Ovary (tissue), 9 donors: Measurements from ENCODE around the gene COMTD1. TPM values are rescaled to one million over a fixed set of nuclear protein-coding genes. Genes with fewer than 3 reads are reported as not detected.
A peak's percentile ranks its signal among the peaks of the same experiment; 100 is the strongest.

ENCODE experiments used
- DNase-seq, 5 donors: peaks; one replicate each; pipeline ENCODE4 v3.0.0-alpha.2; 2019 to 2020
- H3K27ac ChIP-seq, 2 donors: fragments of 200-600 bp; one replicate each; pipeline versions ENCODE4 v1.5.1 to v1.8.0; 2019 to 2022
- H3K27me3 ChIP-seq: fragments of 200-600 bp; one replicate; pipeline ENCODE4 v1.8.0; 2022
- H3K36me3 ChIP-seq: fragments of 200-600 bp; sonication (generic); one replicate; pipeline ENCODE4 v1.5.1; 2019
- H3K4me1 ChIP-seq: one replicate; pipeline ENCODE4 v1.8.1; 2013; ENCODE audit warnings: mild to moderate bottlenecking, moderate library complexity; ENCODE audit not compliant: insufficient read depth
- H3K4me3 ChIP-seq: fragments of 200-600 bp; sonication (generic); one replicate; pipeline ENCODE4 v1.5.1; 2017
- H3K9me3 ChIP-seq, 2 donors: fragments of 200-600 bp in 1 of 2; sonication (generic) in 1 of 2; one replicate each; pipeline versions ENCODE4 v1.5.1 to v1.8.1; 2013 to 2019; ENCODE audit warnings: mild to moderate bottlenecking in 1 of 2, moderate library complexity in 1 of 2
- CTCF ChIP-seq, 3 donors: fragments of 450-650 bp in 2 of 3; fragments of 200-600 bp in 1 of 3; IDR thresholded peaks; one replicate each; pipeline versions ENCODE4 v1.5.1 to v1.8.0; 2016 to 2022; ENCODE audit warnings: antibody characterized with exemption in 3 of 3, mild to moderate bottlenecking in 1 of 3
- EP300 ChIP-seq: sonication (generic); formaldehyde crosslinking; IDR thresholded peaks from one replicate; pipeline ENCODE4 v1.6.1; 2017; ENCODE audit warnings: antibody characterized with exemption
- POLR2A ChIP-seq: fragments of 450-650 bp; IDR thresholded peaks from one replicate; pipeline ENCODE4 v1.6.1; 2017; ENCODE audit warnings: antibody characterized with exemption, mild to moderate bottlenecking, moderate library complexity
- WGBS, 3 donors: extraction: QIAGEN DNeasy Blood & Tissue Kit in 1 of 3; methylation state at CpG; one replicate each; pipeline versions ENCODE4 v1.1.5 to v1.1.7; 2013 to 2017; 5-methylcytosine and 5-hydroxymethylcytosine counted together
- intact Hi-C, 4 donors: fragments of 100-400 bp; cut with DNase I; formaldehyde crosslinking; loops; one replicate each; pipeline versions ENCODE4 v1.11.0 to v1.15.1; 2022 to 2023
- polyA plus RNA-seq, 2 donors: library from polyadenylated mRNA; stranded (reverse); fragments of 200-250 nt in 1 of 2; fragments of 350-450 nt in 1 of 2; fragmentation: Illumina TruSeq in 1 of 2; extraction: RNeasy Lipid Tissue Mini Kit (QIAGEN cat#74804) in 1 of 2; gene quantifications; one replicate each; pipeline ENCODE4 v1.2.3, GENCODE V29; 2013 to 2014
- total RNA-seq, 7 donors: library from RNA; depleted of rRNA in 2 of 7; stranded (reverse); fragments of >200 nt in 2 of 7; fragmentation: NEBNext Ultra II Directional in 3 of 7; extraction: Animal tissue kit (Norgen Biotek cat#: 25700) in 3 of 7; gene quantifications; one replicate each; pipeline versions ENCODE4 v1.1.0 to v1.2.4, GENCODE V29; 2016 to 2023
- donor health status: DM: no; HTN: no; CAD: no; lungs with moderate emphysema.
- donor health status: DM: no; HTN: no; CAD: no.
- donor health status: Bipolar disorder and iron deficiency.
- donor health status: DM: yes; HTN: yes; CAD: no.
- donor health status: DM: no; HTN: no; CAD: no.
- donor health status: DM: yes; HTN: yes; CAD: no.

The COMTD1 gene
- total and polyA plus RNA-seq, 9 donors = 14.2 to 37.3 (median 18.2) TPM; not detected in 1

DNA sequence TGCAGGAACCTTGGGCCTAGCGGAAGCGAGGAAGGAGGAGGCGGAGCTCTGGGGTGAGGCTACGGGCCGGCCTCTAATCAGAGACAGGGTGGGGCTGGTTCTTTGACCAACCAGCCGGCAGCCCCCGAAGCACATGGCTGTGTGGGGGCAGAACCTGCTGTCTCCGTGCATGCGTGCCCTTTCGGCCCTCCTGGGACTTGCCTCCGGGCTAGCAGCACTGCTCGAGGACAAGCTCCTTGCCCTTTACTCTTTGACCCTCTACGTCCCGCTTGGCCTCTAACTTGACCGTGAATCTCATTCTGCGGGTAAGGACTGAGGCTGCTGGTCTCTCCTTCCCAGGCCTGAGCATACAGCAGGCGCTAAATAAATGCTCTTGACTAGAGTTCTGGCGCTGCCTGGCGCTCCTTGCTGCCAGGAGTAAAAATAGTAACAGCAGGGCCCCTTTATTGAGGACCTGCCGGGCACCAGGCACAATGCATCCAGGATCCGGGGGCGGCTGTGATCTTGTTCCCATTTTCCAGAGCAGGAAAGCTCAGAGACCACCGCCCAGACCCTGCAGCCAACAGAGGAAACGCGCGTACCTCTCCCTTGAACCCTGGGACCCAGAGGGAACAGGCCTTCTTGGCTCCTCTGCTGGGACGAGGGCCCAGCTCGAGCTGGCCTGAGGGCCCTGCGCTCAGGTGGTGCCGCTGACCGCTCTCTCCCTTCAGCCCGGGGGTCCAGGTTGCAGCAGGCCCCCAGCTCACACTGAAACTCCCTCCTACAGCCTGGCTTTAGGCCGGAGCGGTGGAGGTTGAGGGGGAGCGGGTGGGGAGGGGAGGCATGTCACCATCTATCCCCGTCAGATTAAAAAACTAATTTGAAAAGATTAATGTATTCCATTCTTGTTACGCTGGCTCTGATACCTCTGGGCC, 2.7 kb upstream of the COMTD1 start:
- H3K36me3 ChIP-seq = no peaks in the 10 kb centered on the region
- no peak for TF ChIP-seq EP300
- TF ChIP-seq POLR2A = no peak
- TF ChIP-seq CTCF (IDR thresholded peaks at IDR 0.05) = no peak
- no peaks in the 10 kb centered on the region for H3K9me3 ChIP-seq
- WGBS, 3 donors = 83 to 88% (median 83%) methylated on average over 37 of the region's 37 CpGs
- intact Hi-C loops = loop anchor here (5.0 to 10.0 kb wide), 5 partner anchors 54 to 996 kb away; partner anchors contain the start of gene SAMD8 (in 1 of the 4)
- H3K4me1 ChIP-seq = no peaks in the 10 kb centered on the region
- no peak overlapping the region for H3K27ac ChIP-seq
- H3K27me3 ChIP-seq = no peaks in the 10 kb centered on the region
- no peak overlapping the region for H3K4me3 ChIP-seq
- no peak for DNase-seq

- Histone ChIP-seq H3K9me3 (no peaks in the 10 kb centered on the region), H3K36me3 (no peaks in the 10 kb centered on the region), H3K27ac (no peak overlapping the region), H3K4me1 (no peaks in the 10 kb centered on the region), H3K27me3 (no peaks in the 10 kb centered on the region), H3K4me3 (peak overlapping the region; percentile 83)
- intact Hi-C loops = loop anchor here (5.0 to 10.0 kb wide), 5 partner anchors 52 to 994 kb away; partner anchors contain the start of gene SAMD8 (in 1 of the 4)
- WGBS, 3 donors = 52 to 56% (median 54%) methylated on average over 12 of the region's 12 CpGs
- DNase-seq = no peak
- TF ChIP-seq POLR2A (no peak), EP300 (no peak), CTCF (IDR thresholded peaks at IDR 0.05) (no peak)
Observed at GRCh38 chr10:75236178-75236825, 545 bp upstream of the COMTD1 start.

DNA sequence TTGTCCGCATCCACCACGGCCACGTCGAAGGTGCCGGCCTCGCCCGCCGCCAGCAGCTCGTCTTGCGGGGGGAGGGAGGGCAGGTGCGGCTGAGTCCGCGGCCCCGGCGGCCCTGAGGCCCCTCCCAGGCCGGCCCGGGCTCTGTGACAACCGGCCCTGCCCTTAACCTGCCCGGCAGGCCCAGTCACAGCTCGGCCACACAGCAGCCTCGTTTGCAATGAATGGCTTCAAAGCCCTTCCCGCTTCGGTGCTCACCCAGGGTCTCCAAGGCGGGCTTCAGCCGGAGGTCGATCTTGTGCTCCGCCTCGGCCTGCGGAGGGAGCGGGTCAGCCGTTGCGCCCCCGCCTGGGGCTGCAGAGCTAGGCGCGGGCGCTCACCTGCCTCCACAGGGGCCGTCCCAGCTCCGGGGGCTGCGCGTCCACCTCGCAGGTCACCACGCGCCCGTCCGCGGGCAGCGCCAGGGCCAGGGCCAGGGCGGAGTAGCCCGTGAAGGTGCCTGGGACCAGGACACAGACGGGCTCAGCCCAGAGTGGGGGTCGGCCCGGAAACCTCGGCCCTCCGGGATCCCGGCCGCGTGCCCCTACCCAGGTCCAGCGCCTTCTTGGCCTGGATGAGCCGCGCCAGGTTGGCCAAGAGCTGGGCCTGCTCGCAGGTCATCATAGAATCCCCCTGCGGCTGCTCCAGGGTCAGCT, 928 bp downstream of the COMTD1 start:
- no peak for TF ChIP-seq POLR2A
- peak in 1 of 3 donors; percentile 9 for TF ChIP-seq CTCF (IDR thresholded peaks at IDR 0.05)
- intact Hi-C loops = loop anchor here (5.0 to 10.0 kb wide), 7 partner anchors 48 to 993 kb away; partner anchors contain the start of gene SAMD8 (in 3 of the 4)
- Histone ChIP-seq H3K4me1 (peaks cover 1% of the 10 kb centered on the region), H3K9me3 (no peaks in the 10 kb centered on the region), H3K4me3 (peak overlapping the region; percentile 83), H3K27ac (peak overlapping the region; percentile 59 to 75), H3K27me3 (no peaks in the 10 kb centered on the region), H3K36me3 (no peaks in the 10 kb centered on the region)
- WGBS, 3 donors = 0 to 1% (median 1%) methylated on average over 39 to 62 of the region's 62 CpGs
- DNase-seq = peak in 3 of 5 donors; percentile 38 to 72 (median 64)
